Spleen (tissue), 11 donors: ENCODE data around the gene ATP1A3. TPM values are rescaled to one million over a fixed set of nuclear protein-coding genes. Genes with fewer than 3 reads are reported as not detected.

Source experiments
- DNase-seq: peaks from one replicate; pipeline ENCODE4 v3.0.0-alpha.2; 2020
- H3K27ac ChIP-seq, 8 donors: fragments of 200-600 bp; sonication (generic) in 7 of 8; 1 replicate in 4 of 8; 2 replicates in 4 of 8; pipeline versions ENCODE4 v1.5.0 to v1.8.0; 2016 to 2021; ENCODE audit warnings: inconsistent platforms in 4 of 8, mild to moderate bottlenecking in 4 of 8, moderate library complexity in 1 of 8
- H3K27me3 ChIP-seq, 7 donors: fragments of 200-600 bp; sonication (generic) in 6 of 7; replicated peaks in 1 of 7; 1 replicate in 4 of 7; 2 replicates in 3 of 7; pipeline versions ENCODE4 v1.5.0 to v1.8.0; 2016 to 2021; ENCODE audit warnings: inconsistent platforms in 3 of 7, mild to moderate bottlenecking in 1 of 7
- H3K36me3 ChIP-seq, 6 donors: fragments of 200-600 bp; sonication (generic) in 5 of 6; 1 replicate in 4 of 6; 2 replicates in 2 of 6; pipeline versions ENCODE4 v1.5.0 to v1.8.0; 2016 to 2021; ENCODE audit warnings: inconsistent platforms in 2 of 6
- H3K4me1 ChIP-seq, 6 donors: fragments of 200-600 bp; sonication (generic) in 5 of 6; 1 replicate in 3 of 6; 2 replicates in 3 of 6; pipeline versions ENCODE4 v1.5.0 to v1.8.0; 2016 to 2021; ENCODE audit warnings: inconsistent platforms in 3 of 6
- H3K4me3 ChIP-seq, 8 donors: fragments of 200-600 bp; sonication (generic) in 7 of 8; 1 replicate in 4 of 8; 2 replicates in 4 of 8; pipeline versions ENCODE4 v1.5.0 to v1.8.0; 2016 to 2021; ENCODE audit warnings: inconsistent platforms in 4 of 8, mild to moderate bottlenecking in 4 of 8, moderate library complexity in 2 of 8
- H3K9me3 ChIP-seq, 8 donors: fragments of 200-600 bp; sonication (generic) in 7 of 8; 1 replicate in 4 of 8; 2 replicates in 4 of 8; pipeline versions ENCODE4 v1.5.0 to v1.8.0; 2016 to 2021; ENCODE audit warnings: inconsistent platforms in 4 of 8
- CTCF ChIP-seq, 11 experiments: fragments of 200-600 bp in 7 of 11; fragments of 450-650 bp in 4 of 11; sonication (generic) in 4 of 11; IDR thresholded peaks in 8 of 11; conservative IDR thresholded peaks in 3 of 11; 1 replicate in 7 of 11; 2 replicates in 4 of 11; pipeline versions ENCODE4 v1.4.0 to v1.8.0; 2016 to 2021; ENCODE audit warnings: antibody characterized with exemption in 11 of 11, inconsistent platforms in 4 of 11, mild to moderate bottlenecking in 1 of 11
- POLR2A ChIP-seq, 3 donors: fragments of 450-650 bp; IDR thresholded peaks; one replicate each; pipeline ENCODE4 v1.5.1; 2017; ENCODE audit warnings: antibody characterized with exemption in 3 of 3, mild to moderate bottlenecking in 1 of 3
- POLR2AphosphoS5 ChIP-seq, 3 donors: sonication (generic); formaldehyde crosslinking; IDR thresholded peaks; one replicate each; pipeline ENCODE4 v1.5.1; 2017; ENCODE audit warnings: antibody characterized with exemption in 3 of 3
- WGBS, 5 donors: extraction: QIAGEN DNeasy Blood & Tissue Kit in 3 of 5; methylation state at CpG; one replicate each; pipeline versions ENCODE4 v1.1.5 to v1.1.7; 2013 to 2018; 5-methylcytosine and 5-hydroxymethylcytosine counted together
- intact Hi-C: fragments of 100-400 bp; cut with DNase I; formaldehyde crosslinking; loops from one replicate; pipeline ENCODE4 v1.15.0; 2023; ENCODE audit warnings: low total_unique reads
- polyA plus RNA-seq, 3 donors: library from polyadenylated mRNA; stranded (reverse); fragments of 200-250 nt; gene quantifications; one replicate each; pipeline ENCODE4 v1.2.1, GENCODE V29; 2013
- total RNA-seq, 7 donors: library from RNA; depleted of rRNA in 3 of 7; stranded (reverse); fragments of >200 nt in 3 of 7; fragmentation: NEBNext Ultra II Directional in 4 of 7; extraction: Animal tissue kit (Norgen Biotek cat#: 25700) in 4 of 7; gene quantifications; one replicate each; pipeline versions ENCODE4 v1.1.0 to v1.2.1, GENCODE V29; 2016 to 2021
- donor health status: healthy with polysubstance abuse.
- donor health status: DM: no; HTN: no; CAD: no; lungs with moderate emphysema.
- donor health status: DM: no; HTN: no; CAD: no.
- donor health status: Bipolar disorder and iron deficiency.
- donor health status: healthy.
- donor health status: DM: no; HTN: no; CAD: no.
- donor health status: DM: yes; HTN: yes; CAD: no.

The ATP1A3 gene
- total and polyA plus RNA-seq, 10 donors, result 0.39 to 2.2 (median 1.2) TPM

DNA sequence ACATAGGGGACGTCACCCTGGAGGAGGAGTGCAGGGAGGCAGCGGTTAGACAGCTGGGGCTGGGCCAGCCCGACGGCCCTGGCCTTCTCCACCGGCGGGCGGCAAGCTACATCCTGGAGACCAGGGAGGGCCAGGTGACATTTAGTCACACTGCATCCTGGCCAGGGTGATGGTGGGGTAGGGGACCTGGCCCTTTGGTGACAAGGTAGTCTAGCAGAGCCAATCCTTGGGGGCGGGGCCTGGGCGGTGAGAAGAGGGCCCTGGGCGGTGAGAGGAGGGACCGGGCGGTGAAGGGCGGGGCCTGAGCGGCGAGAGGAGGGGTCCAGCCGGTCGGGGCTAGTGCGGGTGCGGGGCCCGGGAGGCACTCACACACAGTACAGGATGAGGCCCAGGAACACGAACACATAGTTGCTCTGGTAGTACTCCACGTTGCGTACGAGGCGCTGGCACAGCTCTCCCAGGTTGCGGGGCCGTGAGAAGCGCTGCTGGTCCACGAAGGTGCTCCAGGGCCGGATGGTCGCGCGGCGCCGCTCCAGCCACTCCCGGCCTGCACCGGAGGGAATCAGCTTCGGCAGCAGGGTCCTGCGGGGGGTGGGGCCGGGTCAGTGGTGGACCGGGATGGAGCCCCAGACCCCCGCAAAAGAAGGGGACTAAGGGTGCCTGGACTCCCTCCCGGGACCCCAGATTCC, 35.5 kb downstream of the ATP1A3 start:
- H3K27ac ChIP-seq, result peak overlapping the region; percentile 88 to 97 (median 94)
- no peaks in the 10 kb centered on the region for H3K9me3 ChIP-seq
- peak overlapping the region; percentile 62 to 98 (median 89) for H3K4me3 ChIP-seq
- WGBS, 5 donors, result 1 to 6% (median 2%) methylated on average over 14 to 43 of the region's 43 CpGs
- peaks cover 12 to 28% (median 18%) of the 10 kb centered on the region in 6 donors for H3K4me1 ChIP-seq
- peak; percentile 97 for DNase-seq
- no peaks in the 10 kb centered on the region for H3K27me3 ChIP-seq
- H3K36me3 ChIP-seq, result peaks cover 0 to 35% (median 9%) of the 10 kb centered on the region in 6 donors
- TF ChIP-seq POLR2AphosphoS5 (IDR thresholded peaks at IDR 0.05) (peak; percentile 78 to 85 (median 80)), CTCF (IDR thresholded peaks at IDR 0.05 in 8 of 11, conservative IDR thresholded peaks at IDR 0.05 in 3 of 11) (no peak), POLR2A (IDR thresholded peaks at IDR 0.05) (no peak)
- intact Hi-C loops, result no loop called here

- H3K9me3 ChIP-seq, result no peaks in the 10 kb centered on the region
- peak overlapping the region; percentile 62 to 98 (median 89) for H3K4me3 ChIP-seq
- peaks cover 12 to 28% (median 18%) of the 10 kb centered on the region in 6 donors for H3K4me1 ChIP-seq
- DNase-seq, result peak; percentile 88
- peak overlapping the region in 7 of 8 donors; percentile 91 to 97 (median 96) for H3K27ac ChIP-seq
- H3K36me3 ChIP-seq, result peaks cover 0 to 35% (median 9%) of the 10 kb centered on the region in 6 donors
- intact Hi-C loops, result no loop called here
- 17 to 28% (median 20%) methylated on average over 10 of the region's 10 CpGs for WGBS, 5 donors
- peak in 1 of 3 donors; percentile 53 for TF ChIP-seq POLR2AphosphoS5 (IDR thresholded peaks at IDR 0.05)
- no peak for TF ChIP-seq POLR2A (IDR thresholded peaks at IDR 0.05)
- peak; percentile 65 to 96 (median 89) for TF ChIP-seq CTCF (IDR thresholded peaks at IDR 0.05 in 8 of 11, conservative IDR thresholded peaks at IDR 0.05 in 3 of 11)
- H3K27me3 ChIP-seq, result no peaks in the 10 kb centered on the region
Observed at GRCh38 chr19:41957838-41958366, 36.1 kb downstream of the ATP1A3 start.

DNA sequence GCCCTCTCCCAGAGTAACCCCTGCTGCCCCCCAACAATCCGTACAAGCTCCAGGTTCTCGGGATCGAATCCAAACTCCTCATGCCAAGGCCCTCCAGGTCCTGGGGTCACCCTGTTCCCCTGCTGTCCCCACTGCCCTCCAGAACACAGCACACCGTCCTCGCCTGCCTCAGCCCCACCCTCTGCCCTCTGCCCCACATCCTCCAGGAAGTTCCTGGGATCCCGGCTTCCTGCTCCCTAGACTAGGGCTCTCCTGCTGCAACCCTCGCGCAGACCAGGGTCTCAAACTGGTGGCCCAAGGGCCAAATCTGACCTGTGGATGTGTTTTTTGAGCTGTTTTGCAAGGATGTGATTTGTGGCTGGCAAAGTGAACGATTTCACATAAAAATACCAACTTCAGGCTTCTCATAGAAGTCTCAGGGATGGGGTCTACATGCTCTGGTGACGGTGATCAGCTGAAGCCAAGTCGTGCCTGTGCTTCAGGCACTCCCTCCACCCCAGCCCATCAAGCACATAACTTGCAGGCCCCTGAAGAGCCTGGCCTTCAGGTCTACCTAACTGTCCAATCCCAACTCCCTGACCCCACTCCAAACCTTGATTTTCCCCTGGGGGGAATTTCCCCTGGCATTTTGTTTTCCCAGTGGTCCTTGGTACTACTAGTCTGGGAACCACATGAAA, 36.7 kb downstream of the ATP1A3 start:
- no peak for DNase-seq
- Histone ChIP-seq H3K36me3 (peaks cover 0 to 35% (median 9%) of the 10 kb centered on the region in 6 donors), H3K27me3 (no peaks in the 10 kb centered on the region), H3K9me3 (no peaks in the 10 kb centered on the region), H3K4me1 (peaks cover 12 to 28% (median 18%) of the 10 kb centered on the region in 6 donors), H3K4me3 (peak overlapping the region in 1 of 8 donors; percentile 94), H3K27ac (peak overlapping the region in 7 of 8 donors; percentile 91 to 97 (median 96))
- WGBS, 5 donors, result 76 to 86% (median 78%) methylated on average over 9 to 11 of the region's 11 CpGs
- intact Hi-C loops, result no loop called here
- TF ChIP-seq CTCF (IDR thresholded peaks at IDR 0.05 in 8 of 11, conservative IDR thresholded peaks at IDR 0.05 in 3 of 11), result no peak
- TF ChIP-seq POLR2AphosphoS5 (IDR thresholded peaks at IDR 0.05), result no peak
- TF ChIP-seq POLR2A (IDR thresholded peaks at IDR 0.05), result no peak

DNA sequence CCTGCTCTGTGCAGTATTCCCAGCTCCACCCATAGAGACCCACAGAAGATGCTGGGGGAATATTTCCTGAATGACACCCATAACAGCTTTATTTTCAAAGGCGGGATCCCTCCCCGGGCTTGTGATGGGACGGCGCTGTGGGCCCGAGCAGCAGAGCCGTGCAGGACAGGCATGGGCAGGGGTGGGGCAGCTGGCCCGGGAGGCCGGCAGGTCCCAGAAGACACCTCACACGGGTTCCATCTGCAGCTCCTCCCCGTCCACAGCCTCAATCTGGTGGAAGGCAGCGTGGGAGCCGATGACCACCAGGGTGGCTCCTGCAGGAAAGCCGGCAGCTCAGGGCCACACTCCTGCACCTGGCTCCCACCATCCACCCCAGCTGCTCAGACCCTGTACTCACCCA, 37.4 kb downstream of the ATP1A3 start:
- peak overlapping the region in 1 of 8 donors; percentile 97 for H3K27ac ChIP-seq
- peak; percentile 78 for DNase-seq
- intact Hi-C loops, result no loop called here

More for the DNA sequence above, 37.4 kb downstream of the ATP1A3 start:
- peaks cover 0 to 35% (median 9%) of the 10 kb centered on the region in 6 donors for H3K36me3 ChIP-seq
- TF ChIP-seq CTCF (IDR thresholded peaks at IDR 0.05 in 8 of 11, conservative IDR thresholded peaks at IDR 0.05 in 3 of 11), result no peak
- TF ChIP-seq POLR2AphosphoS5 (IDR thresholded peaks at IDR 0.05), result no peak
- TF ChIP-seq POLR2A (IDR thresholded peaks at IDR 0.05), result no peak
- 89 to 97% (median 95%) methylated on average over 11 to 13 of the region's 13 CpGs for WGBS, 5 donors
- no peak overlapping the region for H3K4me3 ChIP-seq
- no peaks in the 10 kb centered on the region for H3K9me3 ChIP-seq
- peaks cover 13 to 31% (median 20%) of the 10 kb centered on the region in 6 donors for H3K4me1 ChIP-seq
- H3K27me3 ChIP-seq, result no peaks in the 10 kb centered on the region
